SK-N-MC (cell line): ENCODE data around the gene S100A7A.

Source experiments
- EZH2 ChIP-seq: fragments of 200-600 bp; sonication (generic); IDR thresholded peaks from one replicate; pipeline ENCODE4 v1.6.1; 2017; ENCODE audit warnings: antibody characterized with exemption
- FOXP2 ChIP-seq: optimal IDR thresholded peaks from 2 replicates; pipeline ENCODE3; 2011; ENCODE audit warnings: mild to moderate bottlenecking, moderate library complexity; ENCODE audit not compliant: insufficient read depth; ENCODE audit errors: extremely low read length, control extremely low read depth
- POLR2AphosphoS5 ChIP-seq: IDR thresholded peaks from 2 replicates; pipeline ENCODE4 v1.6.1; 2012; ENCODE audit warnings: mild to moderate bottlenecking, low read depth, low read length, borderline replicate concordance

DNA sequence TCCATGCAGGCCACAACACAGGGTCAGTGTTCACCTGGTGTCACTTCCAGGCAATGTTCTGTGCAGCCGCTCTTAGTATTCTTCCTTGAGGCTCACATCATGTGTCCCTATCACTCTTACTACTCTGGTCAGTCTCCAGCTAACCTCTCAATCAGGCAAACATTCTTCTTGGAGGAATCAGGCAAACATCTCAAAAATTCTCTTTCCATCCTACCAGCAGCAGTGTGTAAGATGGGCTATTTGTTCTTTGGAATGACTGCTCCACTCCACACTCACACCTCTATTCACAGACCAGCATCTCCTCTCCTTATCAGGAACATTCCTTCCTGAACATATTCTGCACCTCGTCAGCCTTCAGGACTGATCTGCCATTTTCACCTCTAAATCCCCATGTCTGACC is 4.0 kb downstream of the S100A7A start:
- TF ChIP-seq POLR2AphosphoS5 = no peak
- TF ChIP-seq EZH2 = no peak
- no peak for TF ChIP-seq FOXP2
